DOHH2 (cell line): ENCODE data around the gene SLC44A1.

Experiments used
- EZH2phosphoT487 ChIP-seq: fragments of 200-600 bp; sonication (generic); IDR thresholded peaks from 2 replicates; pipeline ENCODE4 v1.6.1; 2017; ENCODE audit warnings: borderline replicate concordance, mild to moderate bottlenecking, antibody characterized with exemption, low read length, moderate library complexity, mixed read lengths
- TF ChIP-seq, protein P1 (sequence below): fragments of 200-600 bp; sonication (generic); IDR thresholded peaks from one replicate; pipeline ENCODE4 v1.5.1; 2014; ENCODE audit warnings: antibody characterized with exemption, mild to moderate bottlenecking, low read depth, low read length; ENCODE audit not compliant: poor library complexity, severe bottlenecking

DNA sequence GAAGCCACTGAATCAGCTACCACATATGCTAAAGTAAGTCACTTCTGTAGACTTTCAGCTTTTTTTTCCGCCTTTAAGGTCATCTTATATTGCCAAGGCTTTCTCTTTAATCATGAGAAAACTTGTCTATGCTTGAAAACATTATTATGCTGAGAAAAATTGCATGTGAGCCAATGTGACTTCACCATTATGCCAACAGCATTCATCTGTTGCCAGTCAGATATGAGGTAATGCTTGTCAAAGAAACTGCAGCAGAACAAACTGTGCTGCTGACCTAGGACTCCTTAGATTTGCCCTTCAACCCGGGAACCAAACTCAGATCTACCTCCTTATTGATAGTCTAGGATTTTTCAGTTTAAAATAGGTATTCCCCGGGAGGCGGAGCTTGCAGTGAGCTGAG, 34.3 kb downstream of the SLC44A1 start:
- TF ChIP-seq, protein P1, sequence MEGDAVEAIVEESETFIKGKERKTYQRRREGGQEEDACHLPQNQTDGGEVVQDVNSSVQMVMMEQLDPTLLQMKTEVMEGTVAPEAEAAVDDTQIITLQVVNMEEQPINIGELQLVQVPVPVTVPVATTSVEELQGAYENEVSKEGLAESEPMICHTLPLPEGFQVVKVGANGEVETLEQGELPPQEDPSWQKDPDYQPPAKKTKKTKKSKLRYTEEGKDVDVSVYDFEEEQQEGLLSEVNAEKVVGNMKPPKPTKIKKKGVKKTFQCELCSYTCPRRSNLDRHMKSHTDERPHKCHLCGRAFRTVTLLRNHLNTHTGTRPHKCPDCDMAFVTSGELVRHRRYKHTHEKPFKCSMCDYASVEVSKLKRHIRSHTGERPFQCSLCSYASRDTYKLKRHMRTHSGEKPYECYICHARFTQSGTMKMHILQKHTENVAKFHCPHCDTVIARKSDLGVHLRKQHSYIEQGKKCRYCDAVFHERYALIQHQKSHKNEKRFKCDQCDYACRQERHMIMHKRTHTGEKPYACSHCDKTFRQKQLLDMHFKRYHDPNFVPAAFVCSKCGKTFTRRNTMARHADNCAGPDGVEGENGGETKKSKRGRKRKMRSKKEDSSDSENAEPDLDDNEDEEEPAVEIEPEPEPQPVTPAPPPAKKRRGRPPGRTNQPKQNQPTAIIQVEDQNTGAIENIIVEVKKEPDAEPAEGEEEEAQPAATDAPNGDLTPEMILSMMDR = no peak
- TF ChIP-seq EZH2phosphoT487 = no peak
